MCF 10A (cell line): ENCODE data around the gene UNKL. TPM values are rescaled to one million over a fixed set of nuclear protein-coding genes. Genes with fewer than 3 reads are reported as not detected.
"Not testable (repeated sequence)": the region's sequence is repeated elsewhere in the genome, so short reads cannot be mapped to it uniquely, and the experiment has no call there.

Experiments
- BruUV-seq: library from RNA; stranded (reverse); fragments of 400-500 nt; replicated peaks from 2 replicates; lab custom pipeline; 2021; lab: Mats Ljungman, UMichigan
- CTCF ChIA-PET: fragments of 300-600 bp; sonication (Branson Sonifier 250); formaldehyde crosslinking; extraction: SDS; loops from one replicate; lab custom pipeline; 2021; ENCODE audit warnings: antibody characterized with exemption, inconsistent platforms; lab: Yijun Ruan, JAX
- POLR2A ChIA-PET: fragments of 300-600, 350-650 bp; sonication (Branson Sonifier 250); formaldehyde crosslinking; extraction: SDS; loops from one replicate; lab custom pipeline; 2020; ENCODE audit warnings: antibody characterized with exemption, inconsistent platforms; lab: Yijun Ruan, JAX
- DNase-seq: peaks from one replicate; pipeline ENCODE4 v3.0.0-alpha.2; 2018; ENCODE audit not compliant: unreplicated experiment
- H3K27ac Mint-ChIP-seq: one replicate; pipeline ENCODE4 v1.8.0; 2022; ENCODE audit warnings: mild to moderate bottlenecking, low read depth, mixed read lengths; ENCODE audit not compliant: unreplicated experiment
- H3K27me3 Mint-ChIP-seq: one replicate; pipeline ENCODE4 v1.8.0; 2022; ENCODE audit warnings: mixed read lengths; ENCODE audit not compliant: insufficient read depth, unreplicated experiment
- H3K36me3 Mint-ChIP-seq: one replicate; pipeline ENCODE4 v1.8.0; 2022; ENCODE audit warnings: mild to moderate bottlenecking, moderate library complexity, mixed read lengths; ENCODE audit not compliant: insufficient read depth, unreplicated experiment
- H3K4me1 Mint-ChIP-seq: one replicate; pipeline ENCODE4 v1.8.0; 2022; ENCODE audit warnings: mixed read lengths; ENCODE audit not compliant: insufficient read depth, unreplicated experiment
- H3K4me3 Mint-ChIP-seq: one replicate; pipeline ENCODE4 v1.8.0; 2022; ENCODE audit warnings: mild to moderate bottlenecking, moderate library complexity, mixed read lengths; ENCODE audit not compliant: unreplicated experiment
- H3K9me3 Mint-ChIP-seq: one replicate; pipeline ENCODE4 v1.8.0; 2022; ENCODE audit warnings: mixed read lengths; ENCODE audit not compliant: unreplicated experiment
- CTCF ChIP-seq: fragments of 200-600 bp; IDR thresholded peaks from one replicate; pipeline ENCODE4 v1.8.0; 2022; ENCODE audit warnings: antibody characterized with exemption, mild to moderate bottlenecking; ENCODE audit not compliant: unreplicated experiment
- intact Hi-C: fragments of 100-400 bp; cut with micrococcal nuclease; formaldehyde crosslinking; loops from 2 replicates; pipeline ENCODE4 v1.14.1; 2022
- total RNA-seq: library from RNA; stranded (reverse); gene quantifications from 2 replicates; pipeline ENCODE4 v1.2.3, GENCODE V29; 2022

The UNKL gene
- total RNA-seq, 1 experiment from 2014 or later: 12.3 TPM

GRCh38 chr16:1443980-1444729 is 29.7 kb upstream of the UNKL start, which contains the start of gene CCDC154:
Gene CCDC154 (minus strand): TSS chr16:1444556. CDS start chr16:1444322, 234 bp downstream.
- no peak for DNase-seq
- H3K9me3 Mint-ChIP-seq: no peaks in the 10 kb centered on the region
- no peaks in the 10 kb centered on the region for H3K36me3 Mint-ChIP-seq
- CTCF ChIA-PET: no interaction called here
- no peak within 1 kb of the TSS for H3K27ac Mint-ChIP-seq
- POLR2A ChIA-PET: no interaction called here
- no TSS peak for BruUV-seq
- no peak for TF ChIP-seq CTCF
- intact Hi-C loops: no loop called here
- no peaks in the 10 kb centered on the region for H3K27me3 Mint-ChIP-seq
- no peaks in the 10 kb centered on the region for H3K4me1 Mint-ChIP-seq
- H3K4me3 Mint-ChIP-seq: no peak within 1 kb of the TSS

- TF ChIP-seq CTCF: no peak
- no TSS peak for BruUV-seq
- CTCF ChIA-PET: interaction anchor here (0.6 kb wide), 1 partner anchor 299 kb away, joined by 3 read pairs; no protein-coding TSS in a partner anchor
- intact Hi-C loops: no loop called here
- Mint-ChIP-seq H3K4me3 (no peak overlapping the region), H3K27ac (no peak overlapping the region), H3K36me3 (no peaks in the 10 kb centered on the region), H3K4me1 (no peaks in the 10 kb centered on the region), H3K9me3 (no peaks in the 10 kb centered on the region), H3K27me3 (no peaks in the 10 kb centered on the region)
- POLR2A ChIA-PET: no interaction called here
- no peak for DNase-seq
Measured at GRCh38 chr16:1443403-1443973, 29.0 kb upstream of the UNKL start.

- CTCF ChIA-PET: interaction anchor here (0.6 kb wide), 1 partner anchor 299 kb away, joined by 3 read pairs; no protein-coding TSS in a partner anchor
- Mint-ChIP-seq H3K36me3 (no peaks in the 10 kb centered on the region), H3K4me1 (no peaks in the 10 kb centered on the region), H3K27me3 (no peaks in the 10 kb centered on the region), H3K27ac (no peak overlapping the region), H3K4me3 (no peak overlapping the region), H3K9me3 (no peaks in the 10 kb centered on the region)
- no peak for DNase-seq
- no peak for TF ChIP-seq CTCF
- intact Hi-C loops: no loop called here
- BruUV-seq: no TSS peak
- POLR2A ChIA-PET: no interaction called here
Measured at GRCh38 chr16:1442697-1443096, 28.2 kb upstream of the UNKL start.

GRCh38 chr16:1441391-1441829 is 26.9 kb upstream of the UNKL start:
- BruUV-seq: no TSS peak
- Mint-ChIP-seq H3K27ac (no peak overlapping the region), H3K27me3 (no peaks in the 10 kb centered on the region), H3K4me3 (no peak overlapping the region), H3K36me3 (no peaks in the 10 kb centered on the region), H3K4me1 (no peaks in the 10 kb centered on the region), H3K9me3 (no peaks in the 10 kb centered on the region)
- POLR2A ChIA-PET: no interaction called here
- intact Hi-C loops: no loop called here
- DNase-seq: no peak
- CTCF ChIA-PET: interaction anchor here (0.6 kb wide), 1 partner anchor 14 kb away, joined by 4 read pairs; no protein-coding TSS in a partner anchor
- TF ChIP-seq CTCF: no peak

- H3K9me3 Mint-ChIP-seq, intact Hi-C loops: not testable (repeated sequence)
- POLR2A ChIA-PET: interaction anchor here (0.6 kb wide), 1 partner anchor 1692 kb away, joined by 3 read pairs; no protein-coding TSS in a partner anchor
Measured at GRCh38 chr16:1439699-1440074, 25.2 kb upstream of the UNKL start.

More at GRCh38 chr16:1439699-1440074, 25.2 kb upstream of the UNKL start:
- H3K27ac Mint-ChIP-seq, BruUV-seq, H3K4me3 Mint-ChIP-seq, DNase-seq, H3K27me3 Mint-ChIP-seq, CTCF ChIA-PET, H3K36me3 Mint-ChIP-seq, H3K4me1 Mint-ChIP-seq: not testable (repeated sequence)
